Ascending aorta (tissue), 2 donors: Measurements from ENCODE around the gene SLFN14. TPM values are rescaled to one million over a fixed set of nuclear protein-coding genes. Genes with fewer than 3 reads are reported as not detected.

Source experiments
- DNase-seq, 2 donors: peaks; one replicate each; pipeline ENCODE4 v3.0.0-alpha.2; 2019; ENCODE audit warnings: low spot score in 2 of 2
- H3K27ac ChIP-seq, 2 donors: fragments of 200-600 bp; sonication (generic); one replicate each; pipeline ENCODE4 v1.5.1; 2016 to 2017; ENCODE audit warnings: mild to moderate bottlenecking in 1 of 2
- H3K27me3 ChIP-seq: fragments of 200-600 bp; sonication (generic); one replicate; pipeline ENCODE4 v1.5.1; 2017
- H3K36me3 ChIP-seq, 2 donors: fragments of 200-600 bp; sonication (generic); one replicate each; pipeline ENCODE4 v1.5.1; 2016
- H3K4me1 ChIP-seq, 2 donors: fragments of 200-600 bp; sonication (generic); one replicate each; pipeline ENCODE4 v1.5.1; 2016 to 2017; ENCODE audit warnings: mild to moderate bottlenecking in 1 of 2
- H3K4me3 ChIP-seq, 2 donors: fragments of 200-600 bp; sonication (generic); one replicate each; pipeline ENCODE4 v1.5.1; 2016 to 2017; ENCODE audit warnings: mild to moderate bottlenecking in 1 of 2
- H3K9me3 ChIP-seq, 2 donors: fragments of 200-600 bp; sonication (generic); one replicate each; pipeline ENCODE4 v1.5.1; 2016
- CTCF ChIP-seq, 3 experiments: fragments of 200-600 bp in 2 of 3; fragments of 450-650 bp in 1 of 3; sonication (generic) in 2 of 3; IDR thresholded peaks; one replicate each; pipeline ENCODE4 v1.5.1; 2016 to 2019; ENCODE audit warnings: antibody characterized with exemption in 3 of 3, mild to moderate bottlenecking in 1 of 3, moderate library complexity in 1 of 3
- intact Hi-C: fragments of 100-400 bp; cut with DNase I; formaldehyde crosslinking; loops from one replicate; pipeline ENCODE4 v1.15.1; 2023
- total RNA-seq: library from RNA; depleted of rRNA; stranded (reverse); fragments of >200 nt; gene quantifications from one replicate; pipeline ENCODE4 v1.1.0, GENCODE V29; 2016

SLFN14 gene
- total RNA-seq, 1 donor from 2014 or later: not detected

DNA sequence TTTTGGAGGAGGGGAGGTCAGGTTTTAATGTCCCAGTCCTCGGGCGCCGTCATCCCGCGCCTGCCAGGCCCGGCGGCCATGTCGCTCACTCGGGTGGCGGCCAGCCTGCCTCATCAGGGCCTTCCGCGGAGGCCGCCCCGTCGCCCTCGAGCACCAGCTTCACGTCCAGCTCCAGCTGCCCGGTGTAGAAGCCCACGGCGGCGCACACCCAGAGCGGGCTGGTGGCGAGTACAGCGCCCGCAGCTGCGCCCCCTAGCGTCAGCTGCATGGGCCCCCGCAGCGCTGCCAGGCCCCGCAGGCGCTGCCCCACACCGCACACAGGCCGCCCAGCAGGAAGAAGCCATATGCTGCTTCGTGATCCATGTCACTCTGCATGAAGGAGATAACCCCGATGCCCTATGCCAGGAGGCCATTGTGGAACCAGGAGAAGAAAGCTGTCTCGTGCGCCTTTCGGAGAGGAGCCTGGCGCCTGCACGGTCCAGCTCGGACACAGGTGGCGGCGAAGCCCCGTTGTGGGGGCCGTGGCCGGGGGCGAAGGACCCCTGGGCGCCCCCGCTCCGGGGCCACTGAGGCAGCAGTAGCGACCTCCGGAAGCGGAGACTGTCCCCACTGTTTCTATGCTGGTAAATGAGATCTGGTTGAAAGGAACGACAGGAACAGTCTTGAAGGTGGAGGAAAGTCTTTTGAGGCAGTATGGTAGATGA is 36.1 kb upstream of the SLFN14 start:
- no peak for TF ChIP-seq CTCF (IDR thresholded peaks at IDR 0.05)
- intact Hi-C loops: no loop called here
- DNase-seq: no peak
- H3K27ac ChIP-seq: no peak overlapping the region
- H3K9me3 ChIP-seq: no peaks in the 10 kb centered on the region
- H3K27me3 ChIP-seq: no peaks in the 10 kb centered on the region
- peaks cover 38 to 70% of the 10 kb centered on the region in 2 donors for H3K36me3 ChIP-seq
- H3K4me1 ChIP-seq: no peaks in the 10 kb centered on the region
- H3K4me3 ChIP-seq: no peak overlapping the region

GRCh38 chr17:35596072-35596471 is 35.5 kb upstream of the SLFN14 start:
- DNase-seq: no peak
- no peak overlapping the region for H3K4me3 ChIP-seq
- no peak for TF ChIP-seq CTCF (IDR thresholded peaks at IDR 0.05)
- intact Hi-C loops: no loop called here
- H3K9me3 ChIP-seq: no peaks in the 10 kb centered on the region
- no peak overlapping the region for H3K27ac ChIP-seq
- H3K27me3 ChIP-seq: no peaks in the 10 kb centered on the region
- no peaks in the 10 kb centered on the region for H3K4me1 ChIP-seq
- peaks cover 34 to 64% of the 10 kb centered on the region in 2 donors for H3K36me3 ChIP-seq

DNA sequence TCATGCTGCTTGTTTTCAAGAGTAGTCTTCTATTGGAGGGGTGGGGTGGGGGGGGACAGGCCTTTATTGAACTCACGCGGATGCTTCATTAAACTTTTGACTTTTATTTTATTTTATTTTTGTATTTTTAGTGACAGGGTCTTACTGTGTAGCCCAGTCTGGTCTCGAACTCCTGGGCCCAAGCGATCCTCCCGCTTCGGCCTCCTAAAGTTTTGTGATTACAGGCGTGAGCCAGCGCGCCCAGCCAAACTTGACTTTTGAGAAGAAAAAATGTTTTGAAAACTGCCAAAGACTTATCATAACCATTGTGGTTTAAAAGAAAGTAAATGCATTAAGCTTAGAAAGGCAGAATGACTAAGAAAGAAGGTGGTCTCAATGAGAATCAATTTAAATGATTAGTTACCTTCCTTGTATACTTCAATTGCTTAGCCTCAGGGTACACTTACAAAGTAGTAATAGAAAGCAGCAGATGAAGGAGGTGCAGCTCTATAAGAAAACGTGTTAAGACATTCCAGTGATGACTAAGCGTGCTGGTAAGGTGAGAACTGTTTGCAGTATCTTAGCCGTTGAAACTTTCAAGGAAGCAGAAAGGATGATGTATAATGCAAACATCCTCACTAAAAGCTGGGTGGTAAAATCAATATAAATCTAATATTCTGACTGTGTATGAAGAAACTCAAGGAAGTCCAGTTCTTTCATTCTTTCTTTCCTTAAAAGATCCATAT is 27.7 kb upstream of the SLFN14 start:
- Histone ChIP-seq H3K9me3 (no peaks in the 10 kb centered on the region), H3K36me3 (no peaks in the 10 kb centered on the region), H3K27ac (no peak overlapping the region), H3K27me3 (no peaks in the 10 kb centered on the region), H3K4me1 (peaks cover 5 to 12% of the 10 kb centered on the region in 2 donors), H3K4me3 (peak overlapping the region; percentile 82 to 99)
- intact Hi-C loops: loop anchor here (5.0 kb wide), 2 partner anchors 219 to 949 kb away; partner anchors contain the start of gene TAF15
- no peak for TF ChIP-seq CTCF (IDR thresholded peaks at IDR 0.05)
- no peak for DNase-seq

DNA sequence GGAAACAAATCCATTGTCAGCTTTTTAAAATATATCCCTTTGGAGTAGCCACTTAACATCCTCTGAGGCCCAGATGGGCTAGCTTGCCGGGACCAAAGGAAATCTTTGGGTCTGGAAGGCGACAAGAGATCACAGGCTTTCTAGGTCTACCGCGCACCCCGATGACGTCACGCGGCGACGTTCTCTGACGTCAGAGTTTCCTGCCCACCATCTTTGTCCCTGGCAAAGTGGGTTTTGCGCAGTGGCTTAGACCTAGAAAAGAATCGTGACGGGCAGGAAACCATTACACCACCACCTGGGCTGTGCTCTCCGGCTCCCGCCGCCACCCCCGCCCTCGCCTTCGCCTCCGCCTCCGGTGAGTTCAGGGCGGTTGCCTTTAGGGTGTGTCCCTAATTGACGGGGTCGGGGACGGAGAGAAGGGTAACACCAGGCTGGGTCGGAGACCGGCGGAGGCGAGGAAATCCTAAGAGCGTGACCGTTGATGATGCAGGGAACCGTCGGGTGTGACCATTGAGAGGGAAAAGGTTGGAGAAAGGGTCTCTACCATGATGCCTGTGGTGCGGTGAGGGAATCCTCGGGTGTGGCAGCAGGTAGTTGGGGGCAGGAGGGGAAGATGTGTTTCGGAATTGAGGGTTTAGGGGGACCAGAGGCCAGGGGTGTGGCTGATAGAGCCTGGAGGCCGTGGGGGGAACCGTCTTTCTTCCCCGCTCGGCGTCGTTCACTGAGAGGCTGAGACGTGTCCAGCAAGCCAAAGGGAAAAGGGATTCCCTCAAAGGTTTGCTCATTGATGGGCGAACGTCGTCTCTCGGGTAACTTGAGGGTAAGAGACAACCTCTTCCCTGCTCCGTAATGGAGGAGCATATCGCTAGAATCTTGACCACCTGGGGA is 26.7 kb upstream of the SLFN14 start, which contains the start of gene AP2B1:
AP2B1 (plus strand) TSS at position 249 of the 888 bp plus-strand sequence. CDS start 6,709 bp downstream, outside the sequence.
- intact Hi-C loops: loop anchor here (1.0 to 5.0 kb wide), 4 partner anchors 9 to 950 kb away; partner anchors contain the start of genes PEX12 and TAF15
- Histone ChIP-seq H3K27me3 (no peaks in the 10 kb centered on the region), H3K4me1 (peaks cover 5 to 12% of the 10 kb centered on the region in 2 donors), H3K9me3 (no peaks in the 10 kb centered on the region), H3K27ac (peak within 1 kb of the TSS; percentile 88 to 96), H3K36me3 (no peaks in the 10 kb centered on the region), H3K4me3 (peak within 1 kb of the TSS; percentile 82 to 99)
- peak; percentile 81 to 98 for DNase-seq
- no peak for TF ChIP-seq CTCF (IDR thresholded peaks at IDR 0.05)

DNA sequence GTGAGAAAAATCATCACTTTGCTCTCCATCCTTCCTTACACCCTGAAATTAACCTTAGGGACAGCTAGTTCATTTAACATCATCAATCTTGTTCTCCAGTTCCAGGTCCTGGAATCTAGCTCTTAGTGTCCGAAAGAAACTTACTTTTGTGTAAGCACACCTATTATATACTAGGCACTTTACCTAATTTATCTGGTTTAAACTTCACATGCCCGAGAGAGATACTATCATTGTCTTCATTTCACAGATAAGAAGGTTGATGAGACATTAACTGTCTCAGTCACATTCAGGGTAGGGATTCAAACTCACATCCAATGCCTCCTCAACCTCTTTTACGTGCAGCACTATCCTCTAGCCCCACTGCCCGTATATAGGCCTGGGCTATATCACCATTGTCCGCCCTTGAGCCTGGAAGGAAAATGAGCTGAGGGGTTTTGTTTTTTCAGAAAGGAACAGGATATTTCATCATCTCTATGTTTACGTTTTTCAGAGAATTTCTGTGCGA is 26.0 kb upstream of the SLFN14 start:
- Histone ChIP-seq H3K27me3 (no peaks in the 10 kb centered on the region), H3K4me1 (peaks cover 5 to 12% of the 10 kb centered on the region in 2 donors), H3K9me3 (no peaks in the 10 kb centered on the region), H3K27ac (peak overlapping the region; percentile 88 to 96), H3K36me3 (no peaks in the 10 kb centered on the region), H3K4me3 (peak overlapping the region; percentile 82 to 99)
- intact Hi-C loops: loop anchor here (1.0 to 5.0 kb wide), 4 partner anchors 8 to 951 kb away; partner anchors contain the start of genes PEX12 and TAF15
- TF ChIP-seq CTCF (IDR thresholded peaks at IDR 0.05): no peak
- no peak for DNase-seq
